K562 (cell line): Measurements from ENCODE around the gene ARHGAP30. TPM values are rescaled to one million over a fixed set of nuclear protein-coding genes. Genes with fewer than 3 reads are reported as not detected.

Source experiments
- ATAC-seq: fragments of 200-7000 bp; cut with Tn5 transposase; 3 replicates; pipeline ENCODE4 v1.9.1; 2020; ENCODE audit warnings: moderate library complexity
- BruUV-seq: library from RNA; stranded (reverse); fragments of 400-500 nt; replicated peaks from 2 replicates; lab custom pipeline; 2021; lab: Mats Ljungman, UMichigan
- CTCF ChIA-PET: fragments of 300-600 bp; formaldehyde crosslinking; extraction: SDS; loops from one replicate; lab custom pipeline; 2021; ENCODE audit warnings: low intra/inter-chr PET ratio; lab: Yijun Ruan, JAX
- POLR2A ChIA-PET: fragments of 300-600, 350-650 bp; sonication (Branson Sonifier 250); formaldehyde crosslinking; extraction: SDS; loops from one replicate; lab custom pipeline; 2021; ENCODE audit warnings: antibody characterized with exemption, inconsistent platforms; lab: Yijun Ruan, JAX
- DNase-seq, 4 experiments: peaks; one replicate each; pipeline versions ENCODE4 v3.0.0 to v3.0.0-alpha.2; 2011 to 2018; ENCODE audit warnings: low spot score in 3 of 4, mixed read lengths in 3 of 4; ENCODE audit errors: extremely low read depth in 1 of 4
- FAIRE-seq: peaks from 2 replicates; lab custom pipeline; 2011; peaks lifted over from hg19 to GRCh38; lab: Jason Lieb, UNC
- H2AFZ ChIP-seq: 2 replicates; pipeline ENCODE4 v1.6.0; 2011; ENCODE audit warnings: low read depth, low read length, control low read depth, inconsistent platforms
- H3K27ac ChIP-seq: fragments of 200-600 bp; 3 replicates; pipeline ENCODE4 v1.8.0; 2011; ENCODE audit warnings: low read depth, mild to moderate bottlenecking, control low read depth, inconsistent platforms, low read length, moderate library complexity, mixed read lengths; ENCODE audit errors: extremely low read depth
- H3K27me3 ChIP-seq, 2 experiments: fragments of 300-600 bp in 1 of 2; 2 replicates in 1 of 2; 3 replicates in 1 of 2; pipeline versions ENCODE4 v1.6.0 to v1.8.0; 2011; ENCODE audit warnings: inconsistent platforms in 2 of 2, low read length in 2 of 2, mild to moderate bottlenecking in 1 of 2, mixed read lengths in 1 of 2, moderate library complexity in 1 of 2; ENCODE audit not compliant: control insufficient read depth in 2 of 2, insufficient read depth in 2 of 2
- H3K36me3 ChIP-seq: fragments of 300-600 bp; 3 replicates; pipeline ENCODE4 v1.8.0; 2011; ENCODE audit warnings: mild to moderate bottlenecking, low read length, inconsistent platforms; ENCODE audit not compliant: control insufficient read depth, insufficient read depth
- H3K4me1 ChIP-seq, 2 experiments: fragments of 200-600 bp in 1 of 2; replicated peaks in 1 of 2; 2 replicates in 1 of 2; 3 replicates in 1 of 2; pipeline versions ENCODE4 v1.5.1 to v1.8.0; 2011; ENCODE audit warnings: inconsistent platforms in 2 of 2, low read length in 2 of 2, mild to moderate bottlenecking in 1 of 2, mixed read lengths in 1 of 2, moderate library complexity in 1 of 2; ENCODE audit not compliant: control insufficient read depth in 2 of 2, insufficient read depth in 2 of 2
- H3K4me2 ChIP-seq: 2 replicates; pipeline ENCODE4 v1.6.1; 2011; ENCODE audit warnings: low read length, control low read depth, inconsistent platforms, mixed read lengths; ENCODE audit not compliant: insufficient read depth
- H3K4me3 ChIP-seq: fragments of 200-600 bp; sonication (generic), shearing (Covaris generic); 2 replicates; pipeline ENCODE4 v1.5.1; 2016; ENCODE audit warnings: control low read depth, inconsistent platforms
- H3K79me2 ChIP-seq: fragments of 200-600 bp; 3 replicates; pipeline ENCODE4 v1.8.0; 2011; ENCODE audit warnings: low read length, inconsistent platforms; ENCODE audit not compliant: control insufficient read depth, insufficient read depth
- H3K9ac ChIP-seq, 2 experiments: 2 replicates each; pipeline versions ENCODE4 v1.6.0 to v1.6.1; 2011; ENCODE audit warnings: low read depth in 2 of 2, low read length in 2 of 2, control low read depth in 1 of 2, inconsistent platforms in 1 of 2, mild to moderate bottlenecking in 1 of 2, mixed read lengths in 1 of 2; ENCODE audit not compliant: insufficient read depth in 1 of 2
- H3K9me1 ChIP-seq: one replicate; pipeline ENCODE4 v1.6.0; 2011; ENCODE audit warnings: inconsistent platforms, mild to moderate bottlenecking, low read length, moderate library complexity; ENCODE audit not compliant: control insufficient read depth, insufficient read depth
- H3K9me3 ChIP-seq: replicated peaks from 2 replicates; pipeline ENCODE4 v1.5.1; 2011; ENCODE audit warnings: low read depth, low read length, inconsistent platforms; ENCODE audit not compliant: control insufficient read depth, insufficient read depth
- H4K20me1 ChIP-seq: replicated peaks from 2 replicates; pipeline ENCODE4 v1.6.1; 2011; ENCODE audit warnings: low read length, inconsistent platforms, mixed read lengths; ENCODE audit not compliant: control insufficient read depth, insufficient read depth
- LARP7 ChIP-seq: fragments of 450-650 bp; IDR thresholded peaks from 2 replicates; pipeline ENCODE4 v1.6.1; 2016
- NCOA6 ChIP-seq: fragments of 450-650 bp; IDR thresholded peaks from 2 replicates; pipeline ENCODE4 v1.6.1; 2017; ENCODE audit warnings: mild to moderate bottlenecking
- NRF1 ChIP-seq, 2 experiments: fragments of 450-650 bp; IDR thresholded peaks in 1 of 2; conservative IDR thresholded peaks in 1 of 2; 2 replicates each; pipeline ENCODE4 v1.6.1; 2014; ENCODE audit warnings: mild to moderate bottlenecking in 2 of 2
- SOX6 ChIP-seq: fragments of 450-650 bp; IDR thresholded peaks from 2 replicates; pipeline ENCODE4 v1.6.1; 2014; ENCODE audit warnings: mild to moderate bottlenecking
- STAT5A ChIP-seq: IDR thresholded peaks from 2 replicates; pipeline ENCODE4 v1.6.1; 2012; ENCODE audit warnings: low read length, inconsistent platforms, borderline replicate concordance
- ZFX ChIP-seq: sonication (generic); formaldehyde crosslinking; IDR thresholded peaks from 2 replicates; pipeline ENCODE4 v1.8.0; 2022; ENCODE audit warnings: mild to moderate bottlenecking, missing genetic modification reagents, moderate library complexity
- ZNF174 ChIP-seq: fragments of 250-450 bp; sonication (Bioruptor Pico); IDR thresholded peaks from 2 replicates; pipeline ENCODE4 v1.4.0; 2020; ENCODE audit warnings: mild to moderate bottlenecking
- ZNF232 ChIP-seq: sonication (generic); formaldehyde crosslinking; IDR thresholded peaks from 2 replicates; pipeline ENCODE4 v1.8.0; 2022; ENCODE audit warnings: mild to moderate bottlenecking, missing genetic modification reagents
- WGBS: fragments of 100-300 bp; shearing (Covaris generic); methylation state at CpG from one replicate; pipeline ENCODE4 v1.1.6; 2016; ENCODE audit warnings: low coverage, mixed read lengths; ENCODE audit not compliant: insufficient coverage; ENCODE audit errors: missing lambda C conversion rate; 5-methylcytosine and 5-hydroxymethylcytosine counted together
- in situ Hi-C: fragments of 300-500 bp; cut with MboI; formaldehyde crosslinking; loops from 4 replicates; pipeline ENCODE4 v1.15.0; 2018; ENCODE audit warnings: inconsistent platforms, mixed read lengths
- intact Hi-C: fragments of 100-400 bp; cut with micrococcal nuclease; formaldehyde crosslinking; loops from 2 replicates; pipeline ENCODE4 v1.14.2; 2022
- polyA plus RNA-seq, 8 experiments: library from polyadenylated mRNA; depleted of rRNA in 4 of 8; stranded (reverse) in 5 of 8; unstranded in 3 of 8; fragments of >200 nt; fragmentation: Nextera tagmentation in 2 of 8; fragmentation: Illumina TruSeq in 1 of 8; extraction: Ambion mirVana in 2 of 8; extraction: Trizol in 1 of 8; gene quantifications; 2 replicates each; pipeline versions ENCODE4 v1.2.1 to v1.2.3, GENCODE V29; 2011 to 2014; ENCODE audit warnings: inconsistent platforms in 1 of 8, missing spikeins in 1 of 8
- total RNA-seq, 7 experiments: library from RNA; depleted of rRNA in 6 of 7; stranded (reverse); fragments of >200 nt in 6 of 7; fragmentation: Illumina TruSeq in 2 of 7; extraction: Trizol in 2 of 7; gene quantifications; 2 replicates each; pipeline versions ENCODE4 v1.2.1 to v1.2.3, GENCODE V29; 2011 to 2021; ENCODE audit warnings: low replicate concordance in 1 of 7
- TF ChIP-seq, protein P1 (sequence below): fragments of 450-650 bp; formaldehyde crosslinking; IDR thresholded peaks from 2 replicates; pipeline ENCODE4 v1.4.0; 2020; ENCODE audit warnings: mild to moderate bottlenecking, moderate library complexity
- TF ChIP-seq, protein P2 (sequence below): fragments of 250-450 bp; sonication (Bioruptor Pico); IDR thresholded peaks from 2 replicates; pipeline ENCODE4 v1.8.0; 2022; ENCODE audit warnings: moderate library complexity, mild to moderate bottlenecking, inconsistent platforms
- TF ChIP-seq, protein P3 (sequence below): sonication (generic); formaldehyde crosslinking; IDR thresholded peaks from 2 replicates; pipeline ENCODE4 v1.8.1; 2023; ENCODE audit warnings: mild to moderate bottlenecking, missing genetic modification reagents
- TF ChIP-seq, protein P4 (sequence below): fragments of 450-650 bp; formaldehyde crosslinking; IDR thresholded peaks from 2 replicates; pipeline ENCODE4 v1.4.0; 2020; ENCODE audit warnings: mild to moderate bottlenecking, moderate library complexity

The ARHGAP30 gene
- total and polyA plus RNA-seq, 9 of the 15 experiments (the other 6 are each of a cell fraction or from before 2014, with no cell fraction given), result 0.01 to 0.73 (median 0.12) TPM

DNA sequence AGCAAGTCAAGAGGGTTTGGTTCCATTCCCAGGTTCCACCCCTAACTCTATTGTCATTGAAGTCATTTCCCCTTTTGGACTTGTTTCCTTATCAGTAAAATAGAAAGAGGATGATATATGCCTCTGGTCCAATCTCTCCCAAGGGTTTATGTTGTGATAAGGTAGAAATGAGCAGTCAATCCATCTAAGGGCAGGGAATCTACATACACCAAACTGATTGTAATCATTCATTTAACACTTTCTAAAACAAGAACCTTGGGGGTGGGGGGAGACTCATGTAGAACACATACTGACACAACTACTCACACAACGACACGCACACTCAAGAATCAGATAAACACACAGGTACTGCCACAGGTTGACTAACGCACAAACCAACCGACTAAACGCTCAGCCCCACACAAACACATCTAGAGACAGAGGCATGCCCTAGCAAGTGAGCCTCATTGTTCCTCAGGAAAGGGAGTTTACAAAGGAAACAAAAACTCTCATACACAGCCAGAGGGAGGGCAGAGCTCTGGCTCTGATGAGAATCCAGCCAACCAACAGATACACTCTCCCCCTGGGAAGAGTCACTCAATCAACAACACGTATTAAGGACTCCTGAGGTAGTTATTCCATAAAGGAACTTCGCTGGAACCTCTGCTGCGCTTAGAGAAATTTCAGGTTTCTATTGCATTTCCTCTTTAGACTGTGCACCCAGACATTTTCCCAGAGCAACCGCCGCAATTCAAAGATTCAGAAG is 49.8 kb downstream of the ARHGAP30 start:
- Histone ChIP-seq H4K20me1 (no peaks in the 10 kb centered on the region), H3K36me3 (0 out of 3 replicates have a peak, but pooled peaks cover 2% of the 10 kb centered on the region), H3K4me3 (peak overlapping the region; percentile 87), H3K27ac (peak overlapping the region; percentile 96), H3K9me3 (no peaks in the 10 kb centered on the region), H3K79me2 (peaks cover 56% of the 10 kb centered on the region), H3K9me1 (peaks cover 3% of the 10 kb centered on the region), H2AFZ (peak overlapping the region; percentile 99), H3K4me1 (peaks cover 23 to 34% of the 10 kb centered on the region in 2 experiments), H3K4me2 (peak overlapping the region; percentile 97), H3K9ac (peak overlapping the region; percentile 88 to 90), H3K27me3 (no peaks in the 10 kb centered on the region)
- in situ Hi-C loops (no loop called here), intact Hi-C loops (loop anchor here (1.0 kb wide), 2 partner anchors 11 to 23 kb away; no protein-coding TSS in a partner anchor)
- ChIA-PET POLR2A (interaction anchor here (0.6 to 3.9 kb wide), 21 partner anchors 10 to 470 kb away, joined by 3 to 19 read pairs (median 4); partner anchors contain the start of genes DEDD, PPOX, UFC1 and USF1), CTCF (no interaction called here)
- ATAC-seq (peak; percentile 11), DNase-seq (peak in 2 of 4 experiments; percentile 27 to 62), FAIRE-seq (peak; percentile 67)
- WGBS, result 2% methylated on average over 10 of the region's 10 CpGs
- BruUV-seq, result no TSS peak
- TF ChIP-seq, protein P1, sequence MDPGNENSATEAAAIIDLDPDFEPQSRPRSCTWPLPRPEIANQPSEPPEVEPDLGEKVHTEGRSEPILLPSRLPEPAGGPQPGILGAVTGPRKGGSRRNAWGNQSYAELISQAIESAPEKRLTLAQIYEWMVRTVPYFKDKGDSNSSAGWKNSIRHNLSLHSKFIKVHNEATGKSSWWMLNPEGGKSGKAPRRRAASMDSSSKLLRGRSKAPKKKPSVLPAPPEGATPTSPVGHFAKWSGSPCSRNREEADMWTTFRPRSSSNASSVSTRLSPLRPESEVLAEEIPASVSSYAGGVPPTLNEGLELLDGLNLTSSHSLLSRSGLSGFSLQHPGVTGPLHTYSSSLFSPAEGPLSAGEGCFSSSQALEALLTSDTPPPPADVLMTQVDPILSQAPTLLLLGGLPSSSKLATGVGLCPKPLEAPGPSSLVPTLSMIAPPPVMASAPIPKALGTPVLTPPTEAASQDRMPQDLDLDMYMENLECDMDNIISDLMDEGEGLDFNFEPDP (CRISPR knock-in tag), result no peak
- peak; percentile 84 for TF ChIP-seq SOX6
- TF ChIP-seq, protein P2, sequence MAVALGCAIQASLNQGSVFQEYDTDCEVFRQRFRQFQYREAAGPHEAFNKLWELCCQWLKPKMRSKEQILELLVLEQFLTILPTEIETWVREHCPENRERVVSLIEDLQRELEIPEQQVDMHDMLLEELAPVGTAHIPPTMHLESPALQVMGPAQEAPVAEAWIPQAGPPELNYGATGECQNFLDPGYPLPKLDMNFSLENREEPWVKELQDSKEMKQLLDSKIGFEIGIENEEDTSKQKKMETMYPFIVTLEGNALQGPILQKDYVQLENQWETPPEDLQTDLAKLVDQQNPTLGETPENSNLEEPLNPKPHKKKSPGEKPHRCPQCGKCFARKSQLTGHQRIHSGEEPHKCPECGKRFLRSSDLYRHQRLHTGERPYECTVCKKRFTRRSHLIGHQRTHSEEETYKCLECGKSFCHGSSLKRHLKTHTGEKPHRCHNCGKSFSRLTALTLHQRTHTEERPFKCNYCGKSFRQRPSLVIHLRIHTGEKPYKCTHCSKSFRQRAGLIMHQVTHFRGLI (CRISPR knock-in tag), result no peak
- TF ChIP-seq NCOA6, result no peak
- TF ChIP-seq ZFX, result no peak; the same call in 1 of the 2 replicates
- TF ChIP-seq, protein P3, sequence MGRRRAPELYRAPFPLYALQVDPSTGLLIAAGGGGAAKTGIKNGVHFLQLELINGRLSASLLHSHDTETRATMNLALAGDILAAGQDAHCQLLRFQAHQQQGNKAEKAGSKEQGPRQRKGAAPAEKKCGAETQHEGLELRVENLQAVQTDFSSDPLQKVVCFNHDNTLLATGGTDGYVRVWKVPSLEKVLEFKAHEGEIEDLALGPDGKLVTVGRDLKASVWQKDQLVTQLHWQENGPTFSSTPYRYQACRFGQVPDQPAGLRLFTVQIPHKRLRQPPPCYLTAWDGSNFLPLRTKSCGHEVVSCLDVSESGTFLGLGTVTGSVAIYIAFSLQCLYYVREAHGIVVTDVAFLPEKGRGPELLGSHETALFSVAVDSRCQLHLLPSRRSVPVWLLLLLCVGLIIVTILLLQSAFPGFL (CRISPR knock-in tag), result no peak
- peak; percentile 14; the same call in 1 of the 2 replicates for TF ChIP-seq LARP7
- no peak for TF ChIP-seq STAT5A
- TF ChIP-seq, protein P4, sequence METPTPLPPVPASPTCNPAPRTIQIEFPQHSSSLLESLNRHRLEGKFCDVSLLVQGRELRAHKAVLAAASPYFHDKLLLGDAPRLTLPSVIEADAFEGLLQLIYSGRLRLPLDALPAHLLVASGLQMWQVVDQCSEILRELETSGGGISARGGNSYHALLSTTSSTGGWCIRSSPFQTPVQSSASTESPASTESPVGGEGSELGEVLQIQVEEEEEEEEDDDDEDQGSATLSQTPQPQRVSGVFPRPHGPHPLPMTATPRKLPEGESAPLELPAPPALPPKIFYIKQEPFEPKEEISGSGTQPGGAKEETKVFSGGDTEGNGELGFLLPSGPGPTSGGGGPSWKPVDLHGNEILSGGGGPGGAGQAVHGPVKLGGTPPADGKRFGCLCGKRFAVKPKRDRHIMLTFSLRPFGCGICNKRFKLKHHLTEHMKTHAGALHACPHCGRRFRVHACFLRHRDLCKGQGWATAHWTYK (CRISPR knock-in tag), result no peak
- TF ChIP-seq ZNF174, result no peak
- TF ChIP-seq NRF1 (conservative IDR thresholded peaks at IDR 0.05 in 1 of 2, IDR thresholded peaks at IDR 0.05 in 1 of 2), result no peak
- no peak for TF ChIP-seq ZNF232
